Trophoblast cell (in vitro differentiated cells and primary cell): ENCODE results near the gene FBXO9.

Source experiments
- DNase-seq, 2 donors: peaks; one replicate each; pipeline ENCODE4 v3.0.0-alpha.2; 2016
- H2AFZ ChIP-seq: 2 replicates; pipeline ENCODE4 v1.6.1; 2013; ENCODE audit warnings: low read length, moderate library complexity, mild to moderate bottlenecking; ENCODE audit not compliant: insufficient read depth, poor library complexity
- H2AK5ac ChIP-seq: 2 replicates; pipeline ENCODE4 v1.6.1; 2013; ENCODE audit warnings: mild to moderate bottlenecking, low read length
- H2BK120ac ChIP-seq: 2 replicates; pipeline ENCODE4 v1.6.1; 2013; ENCODE audit warnings: low read length, mild to moderate bottlenecking, moderate library complexity; ENCODE audit not compliant: insufficient read depth, poor library complexity
- H2BK12ac ChIP-seq: 2 replicates; pipeline ENCODE4 v1.6.1; 2013; ENCODE audit warnings: mild to moderate bottlenecking, low read length, moderate library complexity
- H2BK5ac ChIP-seq: 2 replicates; pipeline ENCODE4 v1.6.1; 2013; ENCODE audit warnings: low read length, low read depth, moderate library complexity, mild to moderate bottlenecking; ENCODE audit not compliant: poor library complexity
- H3K14ac ChIP-seq: 2 replicates; pipeline ENCODE4 v1.6.1; 2013; ENCODE audit warnings: mild to moderate bottlenecking, low read length
- H3K18ac ChIP-seq: 2 replicates; pipeline ENCODE4 v1.6.1; 2013; ENCODE audit warnings: mild to moderate bottlenecking, low read length
- H3K23ac ChIP-seq: 2 replicates; pipeline ENCODE4 v1.6.1; 2013; ENCODE audit warnings: low read length
- H3K27ac ChIP-seq: 2 replicates; pipeline ENCODE4 v1.5.1; 2013; ENCODE audit warnings: low read depth, mild to moderate bottlenecking, inconsistent platforms, low read length, moderate library complexity
- H3K27me3 ChIP-seq: 2 replicates; pipeline ENCODE4 v1.6.1; 2013; ENCODE audit warnings: inconsistent platforms, mild to moderate bottlenecking, low read length, moderate library complexity; ENCODE audit not compliant: insufficient read depth
- H3K36me3 ChIP-seq, 2 experiments: 1 replicate in 1 of 2; 2 replicates in 1 of 2; pipeline ENCODE4 v1.6.1; 2013; ENCODE audit warnings: low read length in 2 of 2, mild to moderate bottlenecking in 2 of 2, moderate library complexity in 1 of 2; ENCODE audit not compliant: insufficient read depth in 2 of 2, control insufficient read depth in 1 of 2
- H3K4ac ChIP-seq: 2 replicates; pipeline ENCODE4 v1.6.1; 2013; ENCODE audit warnings: low read depth, mild to moderate bottlenecking, low read length, moderate library complexity
- H3K4me1 ChIP-seq, 2 experiments: 1 replicate in 1 of 2; 2 replicates in 1 of 2; pipeline ENCODE4 v1.6.1; 2013; ENCODE audit warnings: low read length in 2 of 2, mild to moderate bottlenecking in 2 of 2, moderate library complexity in 1 of 2; ENCODE audit not compliant: insufficient read depth in 2 of 2, control insufficient read depth in 1 of 2
- H3K4me2 ChIP-seq: 2 replicates; pipeline ENCODE4 v1.6.1; 2013; ENCODE audit warnings: inconsistent platforms, mild to moderate bottlenecking, low read length, moderate library complexity
- H3K4me3 ChIP-seq: 2 replicates; pipeline ENCODE4 v1.5.1; 2013; ENCODE audit warnings: mild to moderate bottlenecking, low read depth, low read length, inconsistent platforms
- H3K79me1 ChIP-seq: one replicate; pipeline ENCODE4 v1.6.1; 2013; ENCODE audit warnings: low read length
- H3K79me2 ChIP-seq: 2 replicates; pipeline ENCODE4 v1.6.1; 2013; ENCODE audit warnings: low read length, mild to moderate bottlenecking; ENCODE audit not compliant: control insufficient read depth, insufficient read depth, poor library complexity
- H3K9ac ChIP-seq: 2 replicates; pipeline ENCODE4 v1.6.1; 2013; ENCODE audit warnings: mild to moderate bottlenecking, low read length
- H3K9me3 ChIP-seq: 2 replicates; pipeline ENCODE4 v1.6.1; 2013; ENCODE audit warnings: low read depth, mild to moderate bottlenecking, control low read depth, inconsistent platforms, low read length; ENCODE audit not compliant: insufficient read depth
- H4K12ac ChIP-seq: 2 replicates; pipeline ENCODE4 v1.6.1; 2013; ENCODE audit warnings: low read depth, mild to moderate bottlenecking, low read length, moderate library complexity
- H4K8ac ChIP-seq: 2 replicates; pipeline ENCODE4 v1.6.1; 2013; ENCODE audit warnings: low read depth, mild to moderate bottlenecking, low read length, moderate library complexity
- H4K91ac ChIP-seq: one replicate; pipeline ENCODE4 v1.6.1; 2013; ENCODE audit warnings: low read depth, mild to moderate bottlenecking, low read length, moderate library complexity
- WGBS: extraction: QIAGEN DNeasy Blood & Tissue Kit; methylation state at CpG from one replicate; pipeline ENCODE4 v1.1.7; 2013; ENCODE audit warnings: missing lambda C conversion rate; ENCODE audit not compliant: insufficient read length, insufficient coverage; ENCODE audit errors: extremely low coverage; 5-methylcytosine and 5-hydroxymethylcytosine counted together

Gene FBXO9

GRCh38 chr6:53069427-53069826, 4.2 kb downstream of the FBXO9 start:
- H3K79me1 ChIP-seq: peaks cover 4% of the 10 kb centered on the region
- H3K4ac ChIP-seq: no peak overlapping the region
- H2AFZ ChIP-seq: no peak overlapping the region
- no peak overlapping the region for H2BK120ac ChIP-seq
- H3K36me3 ChIP-seq: peaks cover 0 to 5% of the 10 kb centered on the region in 2 experiments
- no peak overlapping the region for H2BK5ac ChIP-seq
- no peak overlapping the region for H2BK12ac ChIP-seq
- H4K12ac ChIP-seq: no peak overlapping the region
- H3K4me3 ChIP-seq: no peak overlapping the region
- no peak for DNase-seq
- no peak overlapping the region for H3K9ac ChIP-seq
- no peak overlapping the region for H2AK5ac ChIP-seq
- no peak overlapping the region for H3K4me2 ChIP-seq
- H3K27ac ChIP-seq: no peak overlapping the region
- no peaks in the 10 kb centered on the region for H3K4me1 ChIP-seq
- no peak overlapping the region for H4K91ac ChIP-seq
- no peak overlapping the region for H4K8ac ChIP-seq
- H3K18ac ChIP-seq: no peak overlapping the region
- no CpG with 5 or more reads among the region's 1 CpG for WGBS
- H3K79me2 ChIP-seq: peaks cover 8% of the 10 kb centered on the region
- H3K14ac ChIP-seq: no peak overlapping the region
- no peak overlapping the region for H3K23ac ChIP-seq
- no peaks in the 10 kb centered on the region for H3K9me3 ChIP-seq
- no peaks in the 10 kb centered on the region for H3K27me3 ChIP-seq

GRCh38 chr6:53070806-53071205, 5.6 kb downstream of the FBXO9 start:
- Histone ChIP-seq H3K9me3 (no peaks in the 10 kb centered on the region), H3K36me3 (peaks cover 2 to 7% of the 10 kb centered on the region in 2 experiments)

GRCh38 chr6:53074347-53074746, 9.1 kb downstream of the FBXO9 start:
- Histone ChIP-seq H4K91ac (no peak overlapping the region), H3K27ac (no peak overlapping the region), H4K12ac (no peak overlapping the region), H3K27me3 (no peaks in the 10 kb centered on the region), H3K14ac (no peak overlapping the region), H3K4me3 (no peak overlapping the region), H3K9me3 (no peaks in the 10 kb centered on the region), H3K4me2 (no peak overlapping the region), H2BK5ac (no peak overlapping the region), H3K36me3 (peaks cover 9 to 12% of the 10 kb centered on the region in 2 experiments), H3K18ac (no peak overlapping the region), H4K8ac (no peak overlapping the region), H3K79me1 (no peaks in the 10 kb centered on the region), H2AFZ (no peak overlapping the region), H2BK120ac (no peak overlapping the region), H3K4ac (no peak overlapping the region), H2AK5ac (no peak overlapping the region), H3K23ac (no peak overlapping the region), H2BK12ac (no peak overlapping the region), H3K9ac (no peak overlapping the region), H3K4me1 (no peaks in the 10 kb centered on the region), H3K79me2 (no peaks in the 10 kb centered on the region)
- no peak for DNase-seq
- WGBS: no CpG with 5 or more reads among the region's 3 CpGs

More at GRCh38 chr6:53070806-53071205, 5.6 kb downstream of the FBXO9 start:
- no peak overlapping the region for H4K8ac ChIP-seq
- no peak overlapping the region for H3K14ac ChIP-seq
- no peak overlapping the region for H3K9ac ChIP-seq
- H3K79me2 ChIP-seq: peaks cover 3% of the 10 kb centered on the region
- no peak overlapping the region for H3K4me3 ChIP-seq
- no peak overlapping the region for H3K4ac ChIP-seq
- H3K27ac ChIP-seq: no peak overlapping the region
- H2AK5ac ChIP-seq: no peak overlapping the region
- H2BK12ac ChIP-seq: no peak overlapping the region
- no CpG with 5 or more reads among the region's 1 CpG for WGBS
- H3K27me3 ChIP-seq: no peaks in the 10 kb centered on the region
- DNase-seq: no peak
- no peak overlapping the region for H3K18ac ChIP-seq
- H3K4me2 ChIP-seq: no peak overlapping the region
- no peak overlapping the region for H4K91ac ChIP-seq
- H3K23ac ChIP-seq: no peak overlapping the region
- H4K12ac ChIP-seq: no peak overlapping the region
- H3K4me1 ChIP-seq: no peaks in the 10 kb centered on the region
- no peaks in the 10 kb centered on the region for H3K79me1 ChIP-seq
- H2BK120ac ChIP-seq: no peak overlapping the region
- H2AFZ ChIP-seq: no peak overlapping the region
- H2BK5ac ChIP-seq: no peak overlapping the region

- H4K8ac ChIP-seq: no peak overlapping the region
- H3K79me2 ChIP-seq: no peaks in the 10 kb centered on the region
- H3K4me1 ChIP-seq: no peaks in the 10 kb centered on the region
- H2BK5ac ChIP-seq: no peak overlapping the region
- H3K9me3 ChIP-seq: no peaks in the 10 kb centered on the region
- no peak overlapping the region for H3K4me3 ChIP-seq
- DNase-seq: no peak
- no peaks in the 10 kb centered on the region for H3K27me3 ChIP-seq
- no peak overlapping the region for H2BK12ac ChIP-seq
- no peaks in the 10 kb centered on the region for H3K79me1 ChIP-seq
- H3K4ac ChIP-seq: no peak overlapping the region
- peaks cover 18 to 20% of the 10 kb centered on the region in 2 experiments for H3K36me3 ChIP-seq
- no peak overlapping the region for H3K27ac ChIP-seq
- H3K4me2 ChIP-seq: no peak overlapping the region
- no peak overlapping the region for H4K91ac ChIP-seq
- H4K12ac ChIP-seq: no peak overlapping the region
- no peak overlapping the region for H3K9ac ChIP-seq
- WGBS: no CpG with 5 or more reads among the region's 1 CpG
- no peak overlapping the region for H3K14ac ChIP-seq
- no peak overlapping the region for H3K23ac ChIP-seq
- no peak overlapping the region for H3K18ac ChIP-seq
- H2AFZ ChIP-seq: no peak overlapping the region
- H2AK5ac ChIP-seq: no peak overlapping the region
- no peak overlapping the region for H2BK120ac ChIP-seq
Observed at GRCh38 chr6:53080813-53081212, 15.6 kb downstream of the FBXO9 start.
